Endothelial cell of umbilical vein (primary cell): ENCODE results near the gene HMG20B. TPM values are rescaled to one million over a fixed set of nuclear protein-coding genes. Genes with fewer than 3 reads are reported as not detected.

Experiments used
- BruUV-seq: library from RNA; stranded (reverse); fragments of 400-500 nt; replicated peaks from 2 replicates; lab custom pipeline; 2021; lab: Mats Ljungman, UMichigan
- CTCF ChIA-PET: fragments of 300-600, 350-600 bp; sonication (Branson Sonifier 250); formaldehyde crosslinking; loops from one replicate; lab custom pipeline; 2021; ENCODE audit warnings: antibody characterized with exemption, inconsistent platforms; lab: Charles Lee
- POLR2A ChIA-PET: fragments of 300-600, 350-600 bp; sonication (Branson Sonifier 250); formaldehyde crosslinking; loops from one replicate; lab custom pipeline; 2021; ENCODE audit warnings: antibody characterized with exemption, inconsistent platforms; lab: Charles Lee
- DNase-seq: peaks from one replicate; pipeline ENCODE4 v3.0.0-alpha.2; 2011; ENCODE audit warnings: low read depth, low spot score
- FAIRE-seq: peaks from 2 replicates; lab custom pipeline; 2011; peaks lifted over from hg19 to GRCh38; lab: Jason Lieb, UNC
- H2AFZ ChIP-seq: 2 replicates; pipeline ENCODE4 v1.6.0; 2012; ENCODE audit warnings: low read depth, low read length, control low read depth, inconsistent platforms
- H3K27ac ChIP-seq: 2 replicates; pipeline ENCODE4 v1.5.1; 2011; ENCODE audit warnings: low read depth, mild to moderate bottlenecking, control low read depth, low read length, moderate library complexity; ENCODE audit not compliant: insufficient read depth
- H3K27me3 ChIP-seq, 2 experiments: 2 replicates each; pipeline versions ENCODE4 v1.6.0 to v1.6.1; 2011; ENCODE audit warnings: low read length in 2 of 2, mixed read lengths in 1 of 2; ENCODE audit not compliant: control insufficient read depth in 2 of 2, insufficient read depth in 2 of 2
- H3K36me3 ChIP-seq, 2 experiments: 2 replicates in 1 of 2; 3 replicates in 1 of 2; pipeline ENCODE4 v1.5.1; 2011; ENCODE audit warnings: low read length in 2 of 2, mild to moderate bottlenecking in 1 of 2, moderate library complexity in 1 of 2; ENCODE audit not compliant: control insufficient read depth in 2 of 2, insufficient read depth in 2 of 2; ENCODE audit errors: extremely low read depth in 1 of 2
- H3K4me1 ChIP-seq: 3 replicates; pipeline ENCODE4 v1.5.1; 2011; ENCODE audit warnings: mild to moderate bottlenecking, low read length; ENCODE audit not compliant: control insufficient read depth, insufficient read depth; ENCODE audit errors: extremely low read depth
- H3K4me2 ChIP-seq: 2 replicates; pipeline ENCODE4 v1.6.1; 2011; ENCODE audit warnings: low read length, control low read depth, mixed read lengths; ENCODE audit not compliant: insufficient read depth
- H3K4me3 ChIP-seq, 3 experiments: fragments of 200-600 bp in 1 of 3; sonication (generic), shearing (Covaris generic) in 1 of 3; replicated peaks in 1 of 3; 2 replicates each; pipeline ENCODE4 v1.5.1; 2011 to 2016; ENCODE audit warnings: control low read depth in 3 of 3, low read length in 3 of 3, mild to moderate bottlenecking in 2 of 3, inconsistent platforms in 1 of 3, low read depth in 1 of 3, moderate library complexity in 1 of 3; ENCODE audit not compliant: insufficient read depth in 1 of 3
- H3K79me2 ChIP-seq: 2 replicates; pipeline ENCODE4 v1.6.0; 2012; ENCODE audit warnings: low read length, inconsistent platforms; ENCODE audit not compliant: control insufficient read depth, insufficient read depth
- H3K9ac ChIP-seq: replicated peaks from 2 replicates; pipeline ENCODE3; 2011; ENCODE audit warnings: low read length, control low read depth; ENCODE audit not compliant: insufficient read depth; ENCODE audit errors: extremely low read depth
- H3K9me1 ChIP-seq: replicated peaks from 3 replicates; pipeline ENCODE4 v1.6.0; 2011; ENCODE audit warnings: mild to moderate bottlenecking, low read length; ENCODE audit not compliant: control insufficient read depth, insufficient read depth; ENCODE audit errors: extremely low read depth
- H3K9me3 ChIP-seq: replicated peaks from 2 replicates; pipeline ENCODE4 v1.5.1; 2012; ENCODE audit warnings: low read length, inconsistent platforms; ENCODE audit not compliant: control insufficient read depth, insufficient read depth
- H4K20me1 ChIP-seq: replicated peaks from 2 replicates; pipeline ENCODE3; 2011; ENCODE audit warnings: mild to moderate bottlenecking, low read length; ENCODE audit not compliant: control insufficient read depth, insufficient read depth; ENCODE audit errors: extremely low read depth
- CTCF ChIP-seq, 2 donors: IDR thresholded peaks; 1 replicate in 1 of 2; 2 replicates in 1 of 2; pipeline ENCODE4 v1.5.1; 2011; ENCODE audit warnings: low read length in 2 of 2, mild to moderate bottlenecking in 2 of 2, moderate library complexity in 2 of 2, control low read depth in 1 of 2, inconsistent platforms in 1 of 2, low read depth in 1 of 2; ENCODE audit not compliant: insufficient read depth in 1 of 2; ENCODE audit errors: extremely low read depth in 1 of 2
- EZH2 ChIP-seq: IDR thresholded peaks from 2 replicates; pipeline ENCODE4 v1.6.1; 2012; ENCODE audit warnings: borderline replicate concordance, low read depth, mild to moderate bottlenecking, moderate library complexity, low read length, inconsistent platforms; ENCODE audit not compliant: severe bottlenecking
- FOS ChIP-seq: IDR thresholded peaks from 2 replicates; pipeline ENCODE4 v1.6.1; 2011; ENCODE audit warnings: mild to moderate bottlenecking, low read length, moderate library complexity, borderline replicate concordance; ENCODE audit not compliant: insufficient read depth
- GATA2 ChIP-seq: IDR thresholded peaks from 2 replicates; pipeline ENCODE4 v1.7.0; 2011; ENCODE audit warnings: low read depth, mild to moderate bottlenecking, moderate library complexity, mixed read lengths, low read length; ENCODE audit not compliant: insufficient read length, insufficient read depth
- JUN ChIP-seq: IDR thresholded peaks from 2 replicates; pipeline ENCODE4 v1.6.1; 2011; ENCODE audit warnings: borderline replicate concordance, low read depth; ENCODE audit not compliant: insufficient read length, insufficient read depth
- MYC ChIP-seq: IDR thresholded peaks from one replicate; pipeline ENCODE4 v1.6.1; 2011; ENCODE audit warnings: mild to moderate bottlenecking, low read depth, low read length
- POLR2A ChIP-seq: IDR thresholded peaks from 2 replicates; pipeline ENCODE4 v1.6.1; 2012; ENCODE audit warnings: low read depth, mild to moderate bottlenecking, control low read depth, low read length
- POLR2AphosphoS5 ChIP-seq: IDR thresholded peaks from 2 replicates; pipeline ENCODE4 v1.6.1; 2012; ENCODE audit warnings: low read depth, mild to moderate bottlenecking, control low read depth, low read length, moderate library complexity; ENCODE audit not compliant: insufficient read depth
- dilution Hi-C: fragments of 300-500 bp; cut with MboI; formaldehyde crosslinking; loops from one replicate; pipeline ENCODE4 v1.15.0; 2019; ENCODE audit warnings: low sequenced_read_pairs; ENCODE audit not compliant: extremely low pct_ligation_motif_present
- intact Hi-C: fragments of 100-400 bp; cut with micrococcal nuclease; formaldehyde crosslinking; loops from one replicate; pipeline ENCODE4 v1.10.0; 2022
- polyA plus RNA-seq, 4 experiments: library from polyadenylated mRNA; depleted of rRNA in 3 of 4; stranded (reverse) in 3 of 4; unstranded in 1 of 4; fragments of >200 nt; gene quantifications; 2 replicates each; pipeline versions ENCODE4 v1.2.1 to v1.2.3, GENCODE V29; 2011 to 2012; ENCODE audit warnings: missing spikeins in 1 of 4
- total RNA-seq: library from RNA; stranded (reverse); gene quantifications from 2 replicates; pipeline ENCODE4 v1.2.3, GENCODE V29; 2021
- TF ChIP-seq, protein P1 (sequence below): IDR thresholded peaks from 2 replicates; pipeline ENCODE4 v1.6.1; 2011; ENCODE audit not compliant: insufficient read depth, insufficient read length

Gene HMG20B
- total and polyA plus RNA-seq, 2 donors (not counting 3 experiments of a cell fraction or from before 2014, with no cell fraction given) = 53.2 to 98.2 TPM

DNA sequence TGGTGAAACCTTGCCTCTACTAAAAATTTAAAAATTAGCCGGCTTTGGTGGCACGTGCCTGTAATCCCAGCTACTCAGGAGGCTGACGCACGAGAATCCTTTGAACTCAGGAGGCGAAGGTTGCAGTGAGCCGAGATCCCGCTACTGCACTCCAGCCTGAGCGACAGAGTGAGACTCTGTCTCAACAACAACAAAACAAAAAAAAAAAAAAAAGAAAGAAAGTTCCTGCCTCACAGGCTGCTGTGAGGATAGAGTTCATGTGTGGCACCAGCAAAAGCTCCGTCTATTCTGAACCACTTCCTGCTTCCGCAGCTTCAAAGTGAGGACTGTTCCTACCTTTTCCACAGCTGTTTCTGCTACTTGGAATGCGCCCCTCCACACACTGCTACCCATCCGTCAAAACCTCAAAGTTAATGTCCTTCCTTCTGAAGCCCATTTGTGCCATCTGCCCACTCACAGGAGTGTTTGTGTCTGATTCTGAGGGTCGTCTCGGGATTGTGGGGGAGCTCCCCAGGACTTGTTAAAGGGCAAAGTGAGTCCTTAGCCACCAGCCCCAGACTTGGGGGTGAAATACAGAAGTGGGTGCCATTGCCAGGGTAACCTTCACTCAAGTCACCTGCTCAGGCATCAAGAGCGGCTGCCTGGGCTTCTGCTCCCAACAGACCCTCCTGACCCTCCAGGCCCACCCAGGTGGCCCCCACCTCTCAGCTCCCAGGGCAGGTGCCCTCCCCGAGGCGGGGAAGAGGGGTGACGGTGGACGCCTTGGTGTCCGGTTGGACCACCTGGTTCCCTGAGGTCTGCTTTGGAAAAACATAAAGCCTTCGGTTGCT, 18.3 kb upstream of the HMG20B start:
- peaks cover 25% of the 10 kb centered on the region for H3K4me1 ChIP-seq
- no peak overlapping the region for H2AFZ ChIP-seq
- no peaks in the 10 kb centered on the region for H3K9me1 ChIP-seq
- TF ChIP-seq GATA2 (no peak), FOS (no peak), EZH2 (no peak), POLR2A (no peak), MYC (no peak), JUN (no peak), POLR2AphosphoS5 (no peak), CTCF (IDR thresholded peaks at IDR 0.05; ENCODE audit: extremely low read depth in 1 of 2, insufficient read depth in 1 of 2, low read depth in 1 of 2, low read length in 2 of 2) (no peak)
- TF ChIP-seq, protein P1, sequence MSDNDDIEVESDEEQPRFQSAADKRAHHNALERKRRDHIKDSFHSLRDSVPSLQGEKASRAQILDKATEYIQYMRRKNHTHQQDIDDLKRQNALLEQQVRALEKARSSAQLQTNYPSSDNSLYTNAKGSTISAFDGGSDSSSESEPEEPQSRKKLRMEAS = no peak
- POLR2A ChIA-PET = interaction anchor here (0.8 kb wide), 1 partner anchor 9 kb away, joined by 5 read pairs; no protein-coding TSS in a partner anchor
- DNase-seq (no peak), FAIRE-seq (no peak)
- BruUV-seq = no TSS peak
- CTCF ChIA-PET = interaction anchor here (1.1 to 6.4 kb wide), 5 partner anchors 10 to 119 kb away, joined by 3 to 34 read pairs (median 6); no protein-coding TSS in a partner anchor
- peaks cover 40% of the 10 kb centered on the region for H3K79me2 ChIP-seq
- no peak overlapping the region for H3K9ac ChIP-seq
- H3K36me3 ChIP-seq = peaks cover 0 to 2% of the 10 kb centered on the region in 2 experiments
- dilution Hi-C loops (no loop called here), intact Hi-C loops (no loop called here)
- no peaks in the 10 kb centered on the region for H3K9me3 ChIP-seq
- H4K20me1 ChIP-seq = no peaks in the 10 kb centered on the region
- no peak overlapping the region for H3K4me3 ChIP-seq
- no peak overlapping the region for H3K27ac ChIP-seq
- H3K4me2 ChIP-seq = no peak overlapping the region
- H3K27me3 ChIP-seq = no peaks in the 10 kb centered on the region
